HG02642 (cell line): Measurements from ENCODE around the gene RAD21L1.

Source experiments
- ATAC-seq: cut with Tn5 transposase; IDR thresholded peaks from one replicate; pipeline ENCODE4 v1.9.1; 2021; ENCODE audit warnings: mild to moderate bottlenecking; ENCODE audit not compliant: unreplicated experiment, poor library complexity

Gene RAD21L1

GRCh38 chr20:1267161-1267560, 41.3 kb downstream of the RAD21L1 start:
- no peak for ATAC-seq

- ATAC-seq, result no peak
Observed at GRCh38 chr20:1267809-1268374, 42.0 kb downstream of the RAD21L1 start.

GRCh38 chr20:1269235-1269634, 43.4 kb downstream of the RAD21L1 start:
- no peak for ATAC-seq

GRCh38 chr20:1269850-1270249, 44.0 kb downstream of the RAD21L1 start:
- ATAC-seq, result no peak

GRCh38 chr20:1272368-1273100, 46.7 kb downstream of the RAD21L1 start:
- no peak for ATAC-seq

- no peak for ATAC-seq
Observed at GRCh38 chr20:1273366-1273765, 47.5 kb downstream of the RAD21L1 start.

- no peak for ATAC-seq
Observed at GRCh38 chr20:1274485-1275311, 48.9 kb downstream of the RAD21L1 start.

- ATAC-seq, result no peak
Observed at GRCh38 chr20:1275919-1276318, 50.1 kb downstream of the RAD21L1 start.

GRCh38 chr20:1277529-1278322, 51.9 kb downstream of the RAD21L1 start:
- ATAC-seq, result no peak

GRCh38 chr20:1278993-1279392, 53.1 kb downstream of the RAD21L1 start:
- ATAC-seq, result no peak

- no peak for ATAC-seq
Observed at GRCh38 chr20:1280195-1281102, 54.6 kb downstream of the RAD21L1 start.

- ATAC-seq, result no peak
Observed at GRCh38 chr20:1281279-1282057, 55.6 kb downstream of the RAD21L1 start.

GRCh38 chr20:1282966-1283365, 57.1 kb downstream of the RAD21L1 start:
- ATAC-seq, result no peak

GRCh38 chr20:1283522-1284510, 58.0 kb downstream of the RAD21L1 start:
- ATAC-seq, result no peak

GRCh38 chr20:1286267-1287024, 60.6 kb downstream of the RAD21L1 start:
- no peak for ATAC-seq

- no peak for ATAC-seq
Observed at GRCh38 chr20:1287306-1287705, 61.5 kb downstream of the RAD21L1 start.
